GM21737 (cell line): ENCODE results near the gene CRYGS.
"Not testable (repeated sequence)": the region's sequence is repeated elsewhere in the genome, so short reads cannot be mapped to it uniquely, and the experiment has no call there.

Source experiments
- ATAC-seq: cut with Tn5 transposase; IDR thresholded peaks from one replicate; pipeline ENCODE4 v1.9.1; 2021; ENCODE audit warnings: mild to moderate bottlenecking, moderate library complexity; ENCODE audit not compliant: unreplicated experiment

CRYGS gene

GRCh38 chr3:186520431-186520830 is 23.7 kb downstream of the CRYGS start:
- no peak for ATAC-seq

GRCh38 chr3:186519021-186519658 is 25.0 kb downstream of the CRYGS start:
- peak; percentile 50 for ATAC-seq

- no peak for ATAC-seq
Observed at GRCh38 chr3:186517218-186517617, 27.0 kb downstream of the CRYGS start.

- ATAC-seq = no peak
Observed at GRCh38 chr3:186516646-186517045, 27.5 kb downstream of the CRYGS start.

GRCh38 chr3:186515125-186515524 is 29.1 kb downstream of the CRYGS start:
- ATAC-seq = no peak

GRCh38 chr3:186514296-186515002 is 29.7 kb downstream of the CRYGS start:
- ATAC-seq = no peak

- no peak for ATAC-seq
Observed at GRCh38 chr3:186513386-186513785, 30.8 kb downstream of the CRYGS start.

- ATAC-seq = no peak
Observed at GRCh38 chr3:186512570-186513302, 31.4 kb downstream of the CRYGS start.

- ATAC-seq = no peak
Observed at GRCh38 chr3:186511702-186512101, 32.5 kb downstream of the CRYGS start.

- peak; percentile 78 for ATAC-seq
Observed at GRCh38 chr3:186511245-186511644, 32.9 kb downstream of the CRYGS start.

GRCh38 chr3:186510374-186511079 is 33.7 kb downstream of the CRYGS start:
- ATAC-seq = no peak

- no peak for ATAC-seq
Observed at GRCh38 chr3:186509423-186509822, 34.8 kb downstream of the CRYGS start.

GRCh38 chr3:186506857-186507256 is 37.3 kb downstream of the CRYGS start:
- no peak for ATAC-seq

GRCh38 chr3:186506191-186506739 is 37.9 kb downstream of the CRYGS start:
- no peak for ATAC-seq

GRCh38 chr3:186502966-186503712 is 41.0 kb downstream of the CRYGS start:
- no peak for ATAC-seq

- no peak for ATAC-seq
Observed at GRCh38 chr3:186502138-186502948, 41.8 kb downstream of the CRYGS start.

GRCh38 chr3:186499949-186500348 is 44.2 kb downstream of the CRYGS start:
- not testable (repeated sequence) for ATAC-seq

GRCh38 chr3:186498022-186498421 is 46.2 kb downstream of the CRYGS start:
- not testable (repeated sequence) for ATAC-seq

- no peak for ATAC-seq
Observed at GRCh38 chr3:186497608-186498007, 46.6 kb downstream of the CRYGS start.
